H9 (cell line): ENCODE data around the gene GREB1L. TPM values are rescaled to one million over a fixed set of nuclear protein-coding genes. Genes with fewer than 3 reads are reported as not detected.

ENCODE experiments used
- DNase-seq: peaks from one replicate; pipeline ENCODE4 v3.0.0-alpha.2; 2017
- H2AFZ ChIP-seq: one replicate; pipeline ENCODE4 v1.6.1; 2013; ENCODE audit warnings: mild to moderate bottlenecking, low read length, control low read depth, moderate library complexity
- H2AK5ac ChIP-seq: 2 replicates; pipeline ENCODE4 v1.6.1; 2013; ENCODE audit warnings: low read length, control low read depth, mixed read lengths; ENCODE audit not compliant: insufficient read length
- H2BK120ac ChIP-seq: one replicate; pipeline ENCODE4 v1.6.1; 2013; ENCODE audit warnings: low read depth, mild to moderate bottlenecking, low read length, control low read depth, inconsistent platforms; ENCODE audit not compliant: poor library complexity, severe bottlenecking
- H2BK12ac ChIP-seq: 2 replicates; pipeline ENCODE4 v1.6.1; 2013; ENCODE audit warnings: low read length, control low read depth, mixed read lengths, low read depth; ENCODE audit not compliant: insufficient read length
- H2BK15ac ChIP-seq: 2 replicates; pipeline ENCODE4 v1.6.1; 2013; ENCODE audit warnings: low read depth, low read length, control low read depth
- H2BK20ac ChIP-seq: one replicate; pipeline ENCODE4 v1.6.1; 2013; ENCODE audit warnings: low read depth, mild to moderate bottlenecking, low read length, control low read depth, inconsistent platforms; ENCODE audit not compliant: poor library complexity, severe bottlenecking
- H2BK5ac ChIP-seq: 2 replicates; pipeline ENCODE4 v1.6.1; 2013; ENCODE audit warnings: low read length, control low read depth, mixed read lengths; ENCODE audit not compliant: insufficient read length
- H3K14ac ChIP-seq: 2 replicates; pipeline ENCODE4 v1.6.1; 2013; ENCODE audit warnings: low read length, control low read depth; ENCODE audit not compliant: insufficient read depth
- H3K18ac ChIP-seq: 2 replicates; pipeline ENCODE4 v1.6.1; 2013; ENCODE audit warnings: low read depth, mild to moderate bottlenecking, mixed read lengths, low read length, control low read depth; ENCODE audit not compliant: insufficient read length
- H3K23ac ChIP-seq: 2 replicates; pipeline ENCODE4 v1.6.1; 2013; ENCODE audit warnings: low read length, control low read depth, mixed read lengths, low read depth; ENCODE audit not compliant: insufficient read length
- H3K23me2 ChIP-seq: 2 replicates; pipeline ENCODE4 v1.6.1; 2013; ENCODE audit warnings: low read depth, mild to moderate bottlenecking, mixed read lengths, low read length, control low read depth; ENCODE audit not compliant: insufficient read length, poor library complexity, severe bottlenecking
- H3K27ac ChIP-seq: 2 replicates; pipeline ENCODE4 v1.5.1; 2013; ENCODE audit warnings: low read length, control low read depth, mixed read lengths, low read depth; ENCODE audit not compliant: insufficient read length
- H3K27me3 ChIP-seq: 2 replicates; pipeline ENCODE4 v1.6.1; 2013; ENCODE audit warnings: low read length, control low read depth, inconsistent platforms; ENCODE audit not compliant: insufficient read depth
- H3K4ac ChIP-seq: 2 replicates; pipeline ENCODE4 v1.6.1; 2013; ENCODE audit warnings: low read depth, mild to moderate bottlenecking, control low read depth, inconsistent platforms, low read length, moderate library complexity
- H3K4me1 ChIP-seq: 2 replicates; pipeline ENCODE4 v1.6.1; 2013; ENCODE audit warnings: low read length, control low read depth, inconsistent platforms; ENCODE audit not compliant: insufficient read depth
- H3K4me2 ChIP-seq: 2 replicates; pipeline ENCODE4 v1.6.1; 2013; ENCODE audit warnings: low read length, control low read depth, mixed read lengths; ENCODE audit not compliant: insufficient read length, insufficient read depth
- H3K56ac ChIP-seq: 2 replicates; pipeline ENCODE4 v1.6.1; 2013; ENCODE audit warnings: low read depth, mild to moderate bottlenecking, mixed read lengths, low read length, control low read depth; ENCODE audit not compliant: insufficient read length
- H3K79me1 ChIP-seq: 2 replicates; pipeline ENCODE4 v1.6.1; 2013; ENCODE audit warnings: low read depth, mild to moderate bottlenecking, moderate library complexity, low read length, control low read depth, inconsistent platforms; ENCODE audit not compliant: insufficient read depth, poor library complexity, severe bottlenecking
- H3K79me2 ChIP-seq: 2 replicates; pipeline ENCODE4 v1.6.1; 2013; ENCODE audit warnings: low read length, control low read depth, inconsistent platforms; ENCODE audit not compliant: insufficient read depth
- H3K9ac ChIP-seq: 2 replicates; pipeline ENCODE4 v1.6.1; 2013; ENCODE audit warnings: low read length, control low read depth, mixed read lengths; ENCODE audit not compliant: insufficient read length; ENCODE audit errors: extremely low read depth
- H3K9me3 ChIP-seq: one replicate; pipeline ENCODE4 v1.6.1; 2013; ENCODE audit warnings: low read depth, low read length, inconsistent platforms; ENCODE audit not compliant: control insufficient read depth
- H3T11ph ChIP-seq: one replicate; pipeline ENCODE4 v1.6.1; 2013; ENCODE audit warnings: mild to moderate bottlenecking, low read length, control low read depth, inconsistent platforms
- H4K20me1 ChIP-seq: one replicate; pipeline ENCODE4 v1.6.1; 2013; ENCODE audit not compliant: control insufficient read depth, insufficient read length, insufficient read depth
- H4K5ac ChIP-seq: 2 replicates; pipeline ENCODE4 v1.6.1; 2013; ENCODE audit warnings: low read depth, mild to moderate bottlenecking, mixed read lengths, low read length, control low read depth; ENCODE audit not compliant: insufficient read length
- H4K8ac ChIP-seq: replicated peaks from 2 replicates; pipeline ENCODE4 v1.6.1; 2013; ENCODE audit warnings: low read length, control low read depth, mixed read lengths, low read depth; ENCODE audit not compliant: insufficient read length
- H4K91ac ChIP-seq: 2 replicates; pipeline ENCODE4 v1.6.1; 2013; ENCODE audit warnings: low read depth, mild to moderate bottlenecking, moderate library complexity, mixed read lengths, low read length, control low read depth; ENCODE audit not compliant: insufficient read length
- H3K27ac Mint-ChIP-seq, 3 experiments: 2 replicates in 2 of 3; 3 replicates in 1 of 3; pipeline ENCODE4 v1.8.0; 2020 to 2021; ENCODE audit warnings: mixed read lengths in 3 of 3, mild to moderate bottlenecking in 1 of 3, moderate library complexity in 1 of 3
- H3K27me3 Mint-ChIP-seq: 2 replicates; pipeline ENCODE4 v1.8.0; 2021; ENCODE audit warnings: low read depth, mild to moderate bottlenecking, moderate library complexity, mixed read lengths
- H3K36me3 Mint-ChIP-seq, 3 experiments: 2 replicates in 2 of 3; 3 replicates in 1 of 3; pipeline ENCODE4 v1.8.0; 2020 to 2021; ENCODE audit warnings: low read depth in 3 of 3, mixed read lengths in 3 of 3; ENCODE audit not compliant: insufficient read depth in 1 of 3
- H3K4me1 Mint-ChIP-seq, 2 experiments: 2 replicates each; pipeline ENCODE4 v1.8.0; 2020; ENCODE audit warnings: mixed read lengths in 2 of 2
- H3K4me3 Mint-ChIP-seq, 2 experiments: 2 replicates in 1 of 2; 3 replicates in 1 of 2; pipeline ENCODE4 v1.8.0; 2020 to 2021; ENCODE audit warnings: mild to moderate bottlenecking in 2 of 2, mixed read lengths in 2 of 2, moderate library complexity in 1 of 2
- H3K9me3 Mint-ChIP-seq, 2 experiments: 2 replicates in 1 of 2; 3 replicates in 1 of 2; pipeline ENCODE4 v1.8.0; 2020; ENCODE audit warnings: mild to moderate bottlenecking in 2 of 2, mixed read lengths in 2 of 2, moderate library complexity in 1 of 2
- CTCF ChIP-seq: fragments of 200-600 bp; sonication (generic); conservative IDR thresholded peaks from 3 replicates; pipeline ENCODE4 v1.8.0; 2021; ENCODE audit warnings: antibody characterized with exemption, mild to moderate bottlenecking
- WGBS: extraction: QIAGEN DNeasy Blood & Tissue Kit; methylation state at CpG from one replicate; pipeline ENCODE4 v1.1.7; 2013; ENCODE audit warnings: missing lambda C conversion rate, low lambda C conversion rate, mixed read lengths; ENCODE audit not compliant: insufficient read length; ENCODE audit errors: extremely low coverage; 5-methylcytosine and 5-hydroxymethylcytosine counted together
- total RNA-seq: library from RNA; stranded (reverse); gene quantifications from 2 replicates; pipeline ENCODE4 v1.2.1, GENCODE V29; 2021

The GREB1L gene
- total RNA-seq, 1 experiment from 2014 or later = 2.7 TPM

GRCh38 chr18:21345840-21346239 is 103.8 kb downstream of the GREB1L start:
- peaks cover 30 to 42% of the 10 kb centered on the region in 2 experiments for H3K4me1 Mint-ChIP-seq
- H3K4me1 ChIP-seq = no peaks in the 10 kb centered on the region

More at GRCh38 chr18:21345840-21346239, 103.8 kb downstream of the GREB1L start:
- Histone ChIP-seq H2AK5ac (no peak overlapping the region), H3K79me2 (no peaks in the 10 kb centered on the region), H3K18ac (no peak overlapping the region), H3K23ac (no peak overlapping the region), H3K27ac (no peak overlapping the region), H3K14ac (no peak overlapping the region), H3K4me2 (no peak overlapping the region), H4K91ac (no peak overlapping the region), H2BK5ac (no peak overlapping the region), H4K5ac (no peak overlapping the region), H3K4ac (no peak overlapping the region), H3K9ac (no peak overlapping the region), H2BK12ac (no peak overlapping the region), H2BK15ac (no peak overlapping the region), H4K8ac (no peak overlapping the region), H3T11ph (no peak overlapping the region), H3K56ac (no peak overlapping the region), H3K23me2 (no peaks in the 10 kb centered on the region), H2AFZ (no peak overlapping the region), H2BK20ac (no peak overlapping the region), H3K9me3 (no peaks in the 10 kb centered on the region), H3K27me3 (no peaks in the 10 kb centered on the region; the same call in 1 of the 2 replicates), H2BK120ac (no peak overlapping the region), H3K79me1 (no peaks in the 10 kb centered on the region), H4K20me1 (no peaks in the 10 kb centered on the region)
- H3K27me3 Mint-ChIP-seq = peaks cover 23% of the 10 kb centered on the region
- H3K4me3 Mint-ChIP-seq = no peak overlapping the region
- peaks cover 10 to 12% of the 10 kb centered on the region in 2 experiments for H3K9me3 Mint-ChIP-seq
- H3K36me3 Mint-ChIP-seq = peaks cover 0 to 17% (median 0%) of the 10 kb centered on the region in 3 experiments; a peak in 2 of 7 replicates
- no CpG with 5 or more reads among the region's 7 CpGs for WGBS
- no peak for DNase-seq
- no peak overlapping the region for H3K27ac Mint-ChIP-seq
- TF ChIP-seq CTCF = no peak
